DOHH2 (cell line): ENCODE results near the gene DENND1A.

Experiments
- CTCF ChIP-seq: fragments of 200-600 bp; sonication (generic); IDR thresholded peaks from one replicate; pipeline ENCODE4 v1.5.1; 2014; ENCODE audit warnings: antibody characterized with exemption, mild to moderate bottlenecking, low read depth, low read length; ENCODE audit not compliant: poor library complexity, severe bottlenecking
- EZH2phosphoT487 ChIP-seq: fragments of 200-600 bp; sonication (generic); IDR thresholded peaks from 2 replicates; pipeline ENCODE4 v1.6.1; 2017; ENCODE audit warnings: borderline replicate concordance, mild to moderate bottlenecking, antibody characterized with exemption, low read length, moderate library complexity, mixed read lengths

- TF ChIP-seq CTCF (no peak), EZH2phosphoT487 (no peak)
Observed at GRCh38 chr9:123548741-123549545, 381.0 kb downstream of the DENND1A start.
